ENCODE measurements around the gene ADGRG1. TPM values are rescaled to one million over a fixed set of nuclear protein-coding genes. Genes with fewer than 3 reads are reported as not detected.

The ADGRG1 gene
- total and polyA plus RNA-seq, 2 donors (not counting 1 experiment from before 2014, with no cell fraction given), result 1.6 to 1.8 TPM

DNA sequence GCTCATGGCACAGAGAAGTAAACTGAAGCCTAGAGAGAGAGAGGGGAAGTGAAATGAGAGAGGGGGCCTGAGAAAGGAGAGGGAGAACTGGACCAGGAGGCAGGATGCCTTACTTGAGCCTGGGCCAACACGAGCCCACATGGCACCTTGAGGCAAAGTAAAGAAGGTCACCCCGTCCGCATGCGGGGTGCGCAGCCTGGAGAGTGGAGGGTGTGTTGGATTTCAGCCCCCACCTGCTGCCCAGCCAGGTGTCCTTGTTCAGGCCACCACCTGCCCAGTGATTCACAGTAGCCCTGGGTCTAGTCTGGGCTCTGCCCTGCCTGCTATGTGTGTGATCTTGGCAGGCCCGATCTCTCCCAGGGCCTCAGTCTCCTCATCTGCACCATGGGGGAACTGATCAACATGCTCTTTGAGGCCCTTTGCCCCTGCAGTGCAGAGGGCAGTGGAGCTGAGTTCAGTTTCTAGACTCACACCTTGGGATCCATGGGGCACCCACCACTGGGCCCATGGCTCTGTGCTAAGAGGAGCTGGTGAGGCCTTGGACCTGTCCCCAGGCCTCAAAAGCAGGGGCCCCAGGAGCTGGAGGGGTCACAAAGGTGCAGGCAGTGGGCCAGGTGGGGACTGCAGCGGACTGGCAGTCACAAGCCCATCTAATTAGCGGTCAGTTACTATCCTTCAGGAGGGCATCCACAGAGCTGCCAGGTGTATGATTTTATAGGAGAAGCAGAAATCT is 56.4 kb downstream of the ADGRG1 start:
- H4K20me1 ChIP-seq (ENCODE audit: control insufficient read depth, extremely low read depth, insufficient read depth, low read length), result no peaks in the 10 kb centered on the region
- no peak for TF ChIP-seq CTCF (conservative IDR thresholded peaks at IDR 0.05 in 1 of 2, IDR thresholded peaks at IDR 0.05 in 1 of 2; ENCODE audit: low read depth in 1 of 2, low read length in 2 of 2)
- TF ChIP-seq EZH2 (IDR thresholded peaks at IDR 0.05; ENCODE audit: low read length, missing control alignments), result no peak
- H3K9ac ChIP-seq (ENCODE audit: insufficient read depth, low read length), result no peak overlapping the region
- no peaks in the 10 kb centered on the region for H3K79me2 ChIP-seq (ENCODE audit: control insufficient read depth, insufficient read depth, low read length)
- no peak overlapping the region for H3K4me2 ChIP-seq (ENCODE audit: extremely low read depth, insufficient read depth, low read length)
- H3K4me1 ChIP-seq (ENCODE audit: control insufficient read depth, extremely low read depth, insufficient read depth, low read length), result no peaks in the 10 kb centered on the region
- no peaks in the 10 kb centered on the region for H3K36me3 ChIP-seq (ENCODE audit: control insufficient read depth, insufficient read depth, low read length)
- no peak overlapping the region for H2AFZ ChIP-seq (ENCODE audit: low read length)
- no peaks in the 10 kb centered on the region for H3K9me3 ChIP-seq (ENCODE audit: control insufficient read depth, insufficient read depth, low read depth, low read length)
- no peak overlapping the region for H3K27ac ChIP-seq (ENCODE audit: insufficient read depth, low read length)
- H3K4me3 ChIP-seq (replicated peaks in 1 of 4; ENCODE audit: control extremely low read depth in 1 of 4, insufficient read depth in 1 of 4, low read depth in 3 of 4, low read length in 4 of 4), result no peak overlapping the region
- DNase-seq (ENCODE audit: low read depth in 2 of 2), result no peak
- peaks cover 13% of the 10 kb centered on the region for H3K27me3 ChIP-seq (ENCODE audit: control insufficient read depth, insufficient read depth, low read length)

GRCh38 chr16:57685633-57686032 is 57.2 kb downstream of the ADGRG1 start:
- Histone ChIP-seq H3K4me1 (ENCODE audit: control insufficient read depth, extremely low read depth, insufficient read depth, low read length) (no peaks in the 10 kb centered on the region), H3K27me3 (ENCODE audit: control insufficient read depth, insufficient read depth, low read length) (peaks cover 13% of the 10 kb centered on the region), H3K9me3 (ENCODE audit: control insufficient read depth, insufficient read depth, low read depth, low read length) (no peaks in the 10 kb centered on the region), H3K27ac (ENCODE audit: insufficient read depth, low read length) (no peak overlapping the region), H4K20me1 (ENCODE audit: control insufficient read depth, extremely low read depth, insufficient read depth, low read length) (no peaks in the 10 kb centered on the region), H2AFZ (ENCODE audit: low read length) (no peak overlapping the region), H3K4me3 (replicated peaks in 1 of 4; ENCODE audit: control extremely low read depth in 1 of 4, insufficient read depth in 1 of 4, low read depth in 3 of 4, low read length in 4 of 4) (no peak overlapping the region), H3K4me2 (ENCODE audit: extremely low read depth, insufficient read depth, low read length) (no peak overlapping the region), H3K9ac (ENCODE audit: insufficient read depth, low read length) (no peak overlapping the region), H3K79me2 (ENCODE audit: control insufficient read depth, insufficient read depth, low read length) (no peaks in the 10 kb centered on the region), H3K36me3 (ENCODE audit: control insufficient read depth, insufficient read depth, low read length) (no peaks in the 10 kb centered on the region)
- TF ChIP-seq EZH2 (IDR thresholded peaks at IDR 0.05; ENCODE audit: low read length, missing control alignments), result no peak
- no peak for TF ChIP-seq CTCF (conservative IDR thresholded peaks at IDR 0.05 in 1 of 2, IDR thresholded peaks at IDR 0.05 in 1 of 2; ENCODE audit: low read depth in 1 of 2, low read length in 2 of 2)
- DNase-seq (ENCODE audit: low read depth in 2 of 2), result no peak

DNA sequence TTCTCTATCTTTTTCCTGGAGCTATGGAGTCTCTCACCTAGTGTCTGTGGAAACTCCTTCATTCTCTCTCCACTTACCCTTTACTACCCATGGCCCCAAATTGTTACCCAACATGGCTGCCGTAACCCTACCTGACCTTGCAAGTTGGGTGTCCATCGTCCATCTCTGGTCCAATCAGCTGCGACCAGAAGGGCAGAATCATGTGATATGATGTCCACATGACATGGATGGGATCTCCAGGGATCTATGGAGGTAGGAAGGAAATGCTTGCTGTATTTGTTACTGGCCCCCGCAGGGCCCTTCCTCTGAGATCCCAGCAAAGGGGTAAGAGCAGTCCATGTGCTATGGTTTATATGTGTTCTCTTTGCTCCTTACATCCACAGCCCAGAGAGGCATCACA is 58.1 kb downstream of the ADGRG1 start:
- no peaks in the 10 kb centered on the region for H4K20me1 ChIP-seq (ENCODE audit: control insufficient read depth, extremely low read depth, insufficient read depth, low read length)
- H3K9ac ChIP-seq (ENCODE audit: insufficient read depth, low read length), result no peak overlapping the region
- no peaks in the 10 kb centered on the region for H3K9me3 ChIP-seq (ENCODE audit: control insufficient read depth, insufficient read depth, low read depth, low read length)
- H2AFZ ChIP-seq (ENCODE audit: low read length), result no peak overlapping the region
- H3K4me3 ChIP-seq (replicated peaks in 1 of 4; ENCODE audit: control extremely low read depth in 1 of 4, insufficient read depth in 1 of 4, low read depth in 3 of 4, low read length in 4 of 4), result no peak overlapping the region
- no peaks in the 10 kb centered on the region for H3K36me3 ChIP-seq (ENCODE audit: control insufficient read depth, insufficient read depth, low read length)
- H3K4me1 ChIP-seq (ENCODE audit: control insufficient read depth, extremely low read depth, insufficient read depth, low read length), result no peaks in the 10 kb centered on the region
- H3K27me3 ChIP-seq (ENCODE audit: control insufficient read depth, insufficient read depth, low read length), result peaks cover 13% of the 10 kb centered on the region
- H3K79me2 ChIP-seq (ENCODE audit: control insufficient read depth, insufficient read depth, low read length), result no peaks in the 10 kb centered on the region
- TF ChIP-seq EZH2 (IDR thresholded peaks at IDR 0.05; ENCODE audit: low read length, missing control alignments), result no peak
- TF ChIP-seq CTCF (conservative IDR thresholded peaks at IDR 0.05 in 1 of 2, IDR thresholded peaks at IDR 0.05 in 1 of 2; ENCODE audit: low read depth in 1 of 2, low read length in 2 of 2), result no peak
- no peak for DNase-seq (ENCODE audit: low read depth in 2 of 2)
- H3K4me2 ChIP-seq (ENCODE audit: extremely low read depth, insufficient read depth, low read length), result no peak overlapping the region
- H3K27ac ChIP-seq (ENCODE audit: insufficient read depth, low read length), result no peak overlapping the region
